Activated CD4-positive, alpha-beta T cell treated with anti-CD3 and anti-CD28 coated beads, Interleukin-2, amount 50 U/mL, for 16 hours (primary cell): Measurements from ENCODE around the gene TMOD3.

Experiments used
- DNase-seq: peaks from one replicate; pipeline ENCODE4 v3.0.0-alpha.2; 2020

The TMOD3 gene

DNA sequence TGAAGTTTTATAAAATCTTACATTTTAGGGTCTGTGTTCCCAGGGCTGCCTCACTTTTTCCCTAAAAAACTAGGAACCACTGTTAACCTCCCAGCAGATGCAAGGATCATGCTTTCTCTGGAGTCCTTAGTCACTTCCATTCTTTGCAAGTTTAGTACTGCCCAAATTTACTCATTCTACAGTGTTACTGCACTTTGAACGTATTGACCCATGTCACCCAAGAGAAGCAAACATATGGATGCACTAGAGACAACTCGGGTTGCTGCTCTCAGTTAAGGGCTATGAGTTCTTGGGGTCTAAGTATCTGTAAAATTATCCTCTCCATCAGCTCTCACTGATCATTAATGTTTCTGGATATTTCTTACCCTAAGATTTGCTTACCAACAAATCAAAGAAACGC lies 83.1 kb downstream of the TMOD3 start:
- no peak for DNase-seq

GRCh38 chr15:51917493-51917892 lies 88.0 kb downstream of the TMOD3 start:
- peak; percentile 8 for DNase-seq

DNA sequence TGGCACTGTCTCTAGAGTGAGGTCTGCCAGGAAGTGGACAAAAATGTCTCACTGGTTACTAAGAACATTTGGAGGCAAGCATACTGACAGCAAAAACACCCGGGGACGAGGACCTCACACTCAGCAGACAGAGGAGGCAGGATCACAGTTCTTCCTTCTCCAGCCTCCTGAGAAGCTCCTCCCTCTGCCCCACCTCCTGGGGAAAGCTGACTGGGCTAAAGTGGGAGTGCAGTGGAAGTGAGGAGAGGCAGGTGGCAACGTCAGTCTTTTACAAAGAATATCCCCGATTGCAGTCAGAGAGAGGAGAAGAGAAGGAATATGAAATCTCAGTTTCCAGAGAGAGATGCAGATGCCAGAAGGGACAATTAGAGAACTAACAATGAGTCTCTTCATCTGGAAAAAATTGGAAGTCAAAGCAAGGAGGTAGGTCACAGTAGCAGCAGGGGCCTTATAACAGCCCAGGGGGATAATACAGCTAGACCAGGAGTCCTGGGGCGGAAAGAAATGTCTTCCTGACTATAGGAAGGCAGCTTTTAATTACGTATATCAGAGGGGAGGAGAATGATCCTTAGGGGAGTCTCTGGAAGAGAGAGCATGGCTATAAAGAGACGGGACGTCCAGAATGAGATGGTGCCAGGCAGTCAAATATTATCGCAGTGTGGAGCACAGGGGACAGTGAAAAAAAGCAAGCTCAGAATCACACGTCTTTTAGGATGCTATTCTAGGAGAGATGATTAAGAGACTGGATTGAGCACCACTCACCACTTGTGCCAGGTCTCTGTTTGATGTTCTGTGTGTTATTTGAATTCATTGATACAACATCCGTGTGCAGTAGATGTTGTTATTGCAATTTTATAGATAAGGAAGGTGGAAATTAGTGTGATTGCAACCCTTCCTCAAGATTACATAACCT lies 95.0 kb downstream of the TMOD3 start:
- DNase-seq: no peak

DNA sequence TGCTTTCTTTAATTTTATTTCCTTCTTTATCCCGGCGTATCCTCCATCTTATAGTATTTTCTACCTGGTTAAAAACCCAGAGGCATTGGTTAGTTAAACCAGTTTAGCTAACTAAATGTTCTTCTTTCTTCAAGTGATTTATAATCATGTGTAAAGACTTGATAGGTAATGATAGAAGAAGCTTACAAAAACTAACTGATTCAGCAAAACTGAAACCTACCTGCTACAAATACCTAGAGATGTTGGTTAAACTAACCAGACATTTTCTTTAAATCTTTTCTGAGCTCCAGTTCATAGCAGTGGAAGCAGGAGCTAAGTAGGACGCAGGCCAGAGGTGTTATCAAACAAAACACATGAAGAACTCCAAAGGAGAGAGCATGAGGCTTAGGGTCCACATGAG lies 97.4 kb downstream of the TMOD3 start:
- DNase-seq: no peak

DNA sequence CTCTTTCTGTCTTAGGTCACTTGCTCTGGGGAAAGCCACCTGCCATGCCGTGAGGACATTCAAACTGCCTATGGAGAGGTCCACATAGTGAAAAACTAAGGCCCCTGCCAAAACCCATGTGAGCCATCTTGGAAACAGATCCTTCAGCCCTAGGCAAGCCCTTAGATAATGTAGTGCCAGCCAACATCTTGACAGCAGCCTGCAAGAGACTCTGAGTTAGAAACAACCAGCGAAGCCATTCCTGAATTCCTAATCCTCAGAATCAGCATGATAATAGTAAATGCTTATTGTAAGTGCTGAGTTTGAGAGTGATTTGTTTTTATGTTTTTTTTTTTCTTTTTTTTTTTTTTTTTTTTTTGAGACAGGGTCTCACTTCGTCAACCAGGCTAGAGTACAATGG lies 101.6 kb downstream of the TMOD3 start:
- no peak for DNase-seq

DNA sequence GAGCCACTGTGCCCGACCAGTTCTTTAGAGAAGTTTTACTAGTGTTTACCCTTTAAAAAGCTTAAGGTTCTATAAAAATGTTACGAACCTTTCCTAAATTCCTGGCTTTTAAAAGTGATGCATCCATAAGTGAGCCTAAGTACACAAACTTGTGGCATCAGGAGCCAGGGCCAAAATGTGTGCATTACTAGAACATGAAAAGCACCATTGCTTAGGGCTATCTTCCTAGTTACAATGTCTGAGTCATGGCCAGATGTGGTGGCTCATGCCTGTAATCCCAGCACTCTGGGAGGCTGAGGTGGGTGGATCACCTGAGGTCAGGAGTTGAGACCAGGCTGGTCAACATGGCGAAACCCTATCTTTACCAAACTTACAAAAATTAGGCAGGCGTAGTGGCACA lies 102.2 kb downstream of the TMOD3 start:
- no peak for DNase-seq

GRCh38 chr15:51932161-51932560 lies 102.7 kb downstream of the TMOD3 start:
- DNase-seq: no peak

DNA sequence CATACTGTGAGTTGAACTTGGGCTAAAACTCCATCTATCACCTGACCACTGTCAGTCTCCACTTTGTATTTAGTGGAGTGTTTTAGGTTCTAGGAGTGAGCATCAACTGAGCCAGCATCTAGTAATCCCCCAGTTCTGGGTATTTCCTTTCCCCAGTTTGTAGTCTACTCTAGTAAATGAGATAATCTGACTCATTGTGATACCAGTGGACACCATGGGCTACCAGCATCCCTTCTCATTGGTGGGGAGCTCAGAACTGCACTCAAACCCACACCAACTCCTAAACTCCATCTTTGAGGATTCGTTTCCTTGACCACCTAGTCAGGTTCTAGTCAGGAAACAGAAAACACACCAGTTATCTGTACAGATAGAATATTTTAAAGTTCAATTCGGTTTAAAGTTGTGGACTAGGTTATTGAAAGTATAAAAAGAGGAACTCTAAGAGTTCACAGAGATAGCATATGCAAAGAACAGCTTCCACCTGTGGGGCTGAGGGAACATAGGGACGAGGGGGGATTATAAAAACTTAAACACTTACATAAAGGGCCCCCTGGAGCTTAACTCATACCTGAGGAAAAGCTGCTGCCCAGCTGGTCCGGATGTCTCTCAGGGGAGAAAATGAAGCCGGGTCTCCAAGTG lies 106.1 kb downstream of the TMOD3 start:
- peak; percentile 49 for DNase-seq

GRCh38 chr15:51936105-51936478 lies 106.6 kb downstream of the TMOD3 start:
- no peak for DNase-seq

DNA sequence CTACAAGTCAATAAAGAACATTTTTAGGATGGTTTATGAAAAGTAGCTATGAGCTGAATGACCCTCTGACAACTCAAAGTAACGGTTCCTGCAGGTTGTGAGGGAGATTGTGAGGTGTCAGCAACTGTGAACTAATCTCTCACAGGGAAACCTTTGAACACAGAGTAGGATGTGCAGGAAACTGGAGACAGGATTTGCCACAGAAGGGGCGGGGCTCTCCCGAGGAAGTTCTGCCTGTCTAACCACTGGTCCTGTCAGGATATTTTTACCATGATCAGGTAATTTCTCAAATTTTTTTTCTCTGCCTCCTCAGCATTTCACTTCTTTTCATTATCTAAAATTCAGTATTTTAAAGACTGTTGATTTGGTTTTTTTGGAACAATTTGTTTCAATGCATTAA lies 108.8 kb downstream of the TMOD3 start:
- DNase-seq: no peak

GRCh38 chr15:51939216-51939615 lies 109.8 kb downstream of the TMOD3 start:
- no peak for DNase-seq

GRCh38 chr15:51947124-51947523 lies 117.7 kb downstream of the TMOD3 start:
- DNase-seq: no peak

GRCh38 chr15:51952805-51953204 lies 123.4 kb downstream of the TMOD3 start:
- no peak for DNase-seq

DNA sequence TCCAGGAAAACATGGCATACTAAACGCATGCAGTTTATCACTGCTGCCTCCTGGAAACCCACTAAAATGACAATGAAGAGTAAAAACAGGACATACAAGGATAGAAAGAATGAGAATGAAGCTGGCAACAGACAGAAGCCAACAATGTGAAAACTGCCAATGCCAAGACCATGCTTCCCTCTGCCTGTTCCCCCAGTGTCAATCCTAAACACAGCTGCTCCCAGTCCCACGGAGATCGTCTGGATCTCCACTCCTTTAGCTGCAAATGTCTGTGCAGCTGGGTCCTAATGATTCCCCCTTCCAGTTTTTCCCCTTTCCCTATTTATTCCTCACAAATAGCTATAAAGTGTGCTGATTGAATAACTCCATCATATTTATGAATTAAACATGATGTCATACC lies 126.1 kb downstream of the TMOD3 start:
- no peak for DNase-seq
